DOHH2 (cell line): ENCODE measurements around the gene ZRANB1.

ENCODE experiments used
- H3F3A ChIP-seq: fragments of 200-600 bp; sonication (generic), shearing (Covaris generic); 2 replicates; pipeline ENCODE4 v1.6.0; 2016; ENCODE audit warnings: antibody characterized with exemption, mild to moderate bottlenecking; ENCODE audit not compliant: control insufficient read depth, insufficient read depth
- H3K27ac ChIP-seq: fragments of 200-600 bp; sonication (generic); 2 replicates; pipeline ENCODE4 v1.5.1; 2014; ENCODE audit warnings: low read depth, mild to moderate bottlenecking, low read length, moderate library complexity
- H3K27me3 ChIP-seq: fragments of 200-600 bp; sonication (generic); 2 replicates; pipeline ENCODE4 v1.6.1; 2014; ENCODE audit warnings: mild to moderate bottlenecking, low read length, mixed read lengths; ENCODE audit not compliant: control insufficient read depth
- H3K36me3 ChIP-seq: fragments of 200-600 bp; sonication (generic); 2 replicates; pipeline ENCODE4 v1.6.1; 2014; ENCODE audit warnings: mild to moderate bottlenecking, low read length, moderate library complexity, mixed read lengths; ENCODE audit not compliant: control insufficient read depth
- H3K4me1 ChIP-seq: fragments of 200-600 bp; sonication (generic); 2 replicates; pipeline ENCODE4 v1.6.1; 2014; ENCODE audit warnings: mild to moderate bottlenecking, low read length, mixed read lengths; ENCODE audit not compliant: control insufficient read depth
- H3K4me2 ChIP-seq: fragments of 200-600 bp; sonication (generic); 2 replicates; pipeline ENCODE4 v1.6.0; 2014; ENCODE audit warnings: mild to moderate bottlenecking, low read length, moderate library complexity
- H3K4me3 ChIP-seq: fragments of 200-600 bp; sonication (generic); 2 replicates; pipeline ENCODE4 v1.5.1; 2014; ENCODE audit warnings: mild to moderate bottlenecking, low read length, mixed read lengths
- H3K79me2 ChIP-seq: fragments of 200-600 bp; sonication (generic); 2 replicates; pipeline ENCODE4 v1.6.1; 2014; ENCODE audit warnings: mild to moderate bottlenecking, low read length, mixed read lengths; ENCODE audit not compliant: control insufficient read depth
- H3K9me2 ChIP-seq: fragments of 200-600 bp; sonication (generic); replicated peaks from 2 replicates; pipeline ENCODE4 v1.6.1; 2014; ENCODE audit warnings: mild to moderate bottlenecking, low read length, mixed read lengths; ENCODE audit not compliant: control insufficient read depth
- H3K9me3 ChIP-seq: fragments of 200-600 bp; sonication (generic); 2 replicates; pipeline ENCODE4 v1.6.1; 2014; ENCODE audit warnings: antibody characterized with exemption, low read length, mixed read lengths; ENCODE audit not compliant: control insufficient read depth, insufficient read depth
- H4K20me1 ChIP-seq: fragments of 200-600 bp; sonication (generic); 2 replicates; pipeline ENCODE4 v1.6.0; 2014; ENCODE audit warnings: low read depth, mild to moderate bottlenecking, antibody characterized with exemption, low read length, moderate library complexity; ENCODE audit not compliant: control insufficient read depth, insufficient read depth
- CTCF ChIP-seq: fragments of 200-600 bp; sonication (generic); IDR thresholded peaks from one replicate; pipeline ENCODE4 v1.5.1; 2014; ENCODE audit warnings: antibody characterized with exemption, mild to moderate bottlenecking, low read depth, low read length; ENCODE audit not compliant: poor library complexity, severe bottlenecking
- EZH2phosphoT487 ChIP-seq: fragments of 200-600 bp; sonication (generic); IDR thresholded peaks from 2 replicates; pipeline ENCODE4 v1.6.1; 2017; ENCODE audit warnings: borderline replicate concordance, mild to moderate bottlenecking, antibody characterized with exemption, low read length, moderate library complexity, mixed read lengths

ZRANB1 gene

GRCh38 chr10:124909563-124909962 lies 32.4 kb upstream of the ZRANB1 start:
- no peak for TF ChIP-seq EZH2phosphoT487
- TF ChIP-seq CTCF, result no peak
- Histone ChIP-seq H3F3A (no peaks in the 10 kb centered on the region), H3K9me3 (no peaks in the 10 kb centered on the region), H3K4me1 (0 out of 2 replicates have a peak, but pooled peaks cover 3% of the 10 kb centered on the region), H3K4me3 (no peak overlapping the region), H3K36me3 (no peaks in the 10 kb centered on the region), H3K4me2 (no peak overlapping the region), H3K27ac (no peak overlapping the region), H4K20me1 (no peaks in the 10 kb centered on the region), H3K9me2 (no peaks in the 10 kb centered on the region), H3K79me2 (no peaks in the 10 kb centered on the region), H3K27me3 (peaks cover 22% of the 10 kb centered on the region)

- Histone ChIP-seq H3K27ac (no peak overlapping the region), H3K9me3 (no peaks in the 10 kb centered on the region), H3K79me2 (peaks cover 11% of the 10 kb centered on the region), H3K4me3 (no peak overlapping the region), H3K27me3 (peaks cover 20% of the 10 kb centered on the region), H3F3A (0 out of 2 replicates have a peak, but pooled peaks cover 2% of the 10 kb centered on the region), H3K4me1 (peaks cover 10% of the 10 kb centered on the region), H3K9me2 (no peaks in the 10 kb centered on the region), H3K36me3 (no peaks in the 10 kb centered on the region), H3K4me2 (no peak overlapping the region), H4K20me1 (no peaks in the 10 kb centered on the region)
- TF ChIP-seq EZH2phosphoT487 (no peak), CTCF (no peak)
Observed at GRCh38 chr10:124911124-124912067, 30.5 kb upstream of the ZRANB1 start.

- no peaks in the 10 kb centered on the region for H4K20me1 ChIP-seq
- H3K27ac ChIP-seq, result no peak overlapping the region
- no peak overlapping the region for H3K4me2 ChIP-seq
- H3K79me2 ChIP-seq, result peaks cover 13% of the 10 kb centered on the region
- TF ChIP-seq CTCF, result no peak
- TF ChIP-seq EZH2phosphoT487, result no peak
- no peaks in the 10 kb centered on the region for H3K36me3 ChIP-seq
- peaks cover 9% of the 10 kb centered on the region for H3K4me1 ChIP-seq
- 0 out of 2 replicates have a peak, but pooled peaks cover 2% of the 10 kb centered on the region for H3F3A ChIP-seq
- no peaks in the 10 kb centered on the region for H3K9me2 ChIP-seq
- H3K27me3 ChIP-seq, result peaks cover 20% of the 10 kb centered on the region
- H3K9me3 ChIP-seq, result no peaks in the 10 kb centered on the region
- no peak overlapping the region for H3K4me3 ChIP-seq
Observed at GRCh38 chr10:124912101-124912886, 29.6 kb upstream of the ZRANB1 start.
